Occipital lobe (tissue), 2 donors: ENCODE results near the gene CD8B2. TPM values are rescaled to one million over a fixed set of nuclear protein-coding genes. Genes with fewer than 3 reads are reported as not detected.
"Not testable (repeated sequence)": the region's sequence is repeated elsewhere in the genome, so short reads cannot be mapped to it uniquely, and the experiment has no call there.

Source experiments
- DNase-seq: peaks from one replicate; lab custom pipeline; 2025; lab: John Stamatoyannopoulos, UW
- total RNA-seq: library from RNA; depleted of rRNA; stranded (reverse); fragments of >200 nt; gene quantifications from one replicate; pipeline ENCODE4 v1.2.3, GENCODE V29; 2014

CD8B2 gene
- not detected for total RNA-seq

DNA sequence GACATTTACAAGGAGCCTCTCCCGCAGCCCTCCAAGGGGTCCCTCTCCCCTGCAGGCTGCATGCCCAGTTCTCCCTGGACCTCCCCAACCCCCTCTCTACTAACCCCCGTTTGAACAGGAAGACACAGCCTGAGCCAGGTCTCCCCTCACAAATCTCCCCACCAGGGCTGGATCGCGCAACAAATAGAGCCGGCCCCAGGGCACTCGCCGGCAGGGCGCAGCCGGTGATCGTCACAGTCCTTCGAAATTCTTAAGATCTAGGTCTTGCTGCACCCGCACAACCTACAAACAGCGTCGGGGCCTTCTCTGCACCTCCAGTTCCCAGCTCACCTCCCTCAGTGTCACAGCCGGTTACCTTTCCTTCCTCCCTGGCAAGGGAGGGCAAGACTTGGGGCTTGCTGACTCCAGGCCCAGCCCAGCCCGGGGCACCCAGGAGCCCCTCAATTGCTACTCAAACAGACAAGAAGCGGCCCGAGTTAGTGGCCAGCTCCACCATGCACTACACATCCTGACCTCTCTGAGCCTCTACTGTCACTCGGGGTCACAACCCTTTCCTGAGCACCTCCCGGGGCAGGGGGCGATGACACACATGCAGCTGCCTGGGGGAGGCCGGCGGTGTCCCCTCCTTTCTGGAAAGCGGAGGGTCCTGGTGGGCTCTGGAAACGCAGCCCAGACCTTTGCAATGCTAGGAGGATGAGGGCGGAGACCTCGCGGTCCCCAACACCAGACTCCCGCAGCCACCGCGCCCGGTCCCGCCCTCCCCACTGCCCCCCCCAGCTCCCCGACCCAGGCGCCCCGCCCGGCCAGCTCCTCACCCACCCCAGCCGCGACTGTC lies at the start of gene CD8B2:
CD8B2 (plus strand) TSS at position 814 of the 835 bp plus-strand sequence. CDS start 63 bp downstream, outside the sequence.
- not testable (repeated sequence) for DNase-seq

DNA sequence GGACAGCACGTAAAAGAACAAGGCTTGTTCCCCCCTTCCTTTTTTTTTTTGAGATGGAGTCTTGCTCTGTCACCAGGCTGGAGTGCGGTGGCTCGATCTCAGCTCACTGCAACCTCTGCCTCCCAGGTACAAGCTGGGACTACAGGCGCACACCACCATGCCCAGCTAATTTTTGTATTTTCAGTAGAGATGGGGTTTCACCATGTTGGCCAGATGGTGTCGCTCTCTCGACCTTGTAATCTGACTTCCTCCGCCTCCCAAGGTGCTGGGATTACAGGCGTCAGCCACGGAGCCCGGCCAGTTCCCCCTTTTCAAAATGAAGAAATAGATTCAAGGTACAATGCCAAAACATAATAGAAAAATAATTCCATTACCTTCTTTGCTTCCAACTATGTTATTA lies 25.3 kb upstream of the CD8B2 start:
- DNase-seq: not testable (repeated sequence)

DNA sequence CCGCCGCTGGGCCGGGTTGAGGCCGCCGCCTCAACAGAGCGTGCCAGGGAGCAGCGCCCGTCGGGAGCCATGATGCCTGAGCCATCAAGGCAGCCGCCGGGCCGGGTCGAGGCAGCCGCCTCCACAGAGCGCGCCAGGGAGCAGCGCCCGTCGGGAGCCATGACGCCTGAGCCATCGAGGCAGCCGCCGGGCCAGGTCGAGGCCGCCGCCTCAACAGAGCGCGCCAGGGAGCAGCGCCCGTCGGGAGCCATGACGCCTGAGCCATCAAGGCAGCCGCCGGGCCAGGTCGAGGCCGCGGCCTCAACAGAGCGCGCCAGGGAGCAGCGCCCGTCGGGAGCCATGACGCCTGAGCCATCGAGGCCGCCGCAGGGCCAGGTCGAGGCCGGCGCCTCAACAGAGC lies 19.6 kb upstream of the CD8B2 start:
- not testable (repeated sequence) for DNase-seq

DNA sequence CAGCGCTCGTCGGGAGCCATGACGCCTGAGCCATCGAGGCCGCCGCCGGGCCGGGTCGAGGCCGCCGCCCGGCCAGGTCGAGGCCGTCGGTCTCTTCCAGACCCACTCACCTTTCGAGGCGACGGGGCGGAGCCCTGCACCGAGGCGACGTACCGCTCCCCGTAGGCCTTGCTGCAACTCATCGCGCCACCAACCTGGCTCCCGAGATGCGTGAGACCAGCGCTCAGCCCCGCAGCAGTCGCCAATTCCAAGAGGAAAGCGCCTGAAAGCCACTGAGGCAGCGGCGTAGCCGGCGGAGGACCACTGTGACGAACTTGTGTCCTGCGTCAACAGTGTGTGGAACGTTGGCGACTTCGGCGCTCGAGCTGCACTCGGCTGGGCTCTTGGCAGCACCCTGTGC lies 19.1 kb upstream of the CD8B2 start, which contains the start of gene RGPD3:
RGPD3 (minus strand) TSS at position 307 of the 400 bp plus-strand sequence; CDS start at position 182, 125 bp downstream.
- not testable (repeated sequence) for DNase-seq

DNA sequence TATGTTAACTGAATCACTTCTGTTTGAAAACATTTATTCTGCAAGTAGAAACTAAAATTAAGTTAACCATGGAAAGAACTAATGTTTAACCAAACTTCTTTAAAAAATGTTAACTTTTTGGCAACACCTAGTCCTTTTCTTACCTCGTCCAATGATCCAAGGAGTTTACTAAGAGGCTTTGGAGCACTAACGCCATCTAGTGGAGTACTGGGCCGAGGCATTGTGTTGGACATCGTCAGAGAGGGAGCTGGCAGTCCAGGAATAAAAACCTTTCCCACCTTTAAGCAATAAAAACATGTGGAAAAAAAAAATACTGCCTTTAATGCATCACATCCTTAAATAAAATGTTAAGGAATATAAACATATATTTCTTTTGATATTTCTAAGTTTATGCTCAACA lies 16.5 kb upstream of the CD8B2 start:
- DNase-seq: not testable (repeated sequence)

DNA sequence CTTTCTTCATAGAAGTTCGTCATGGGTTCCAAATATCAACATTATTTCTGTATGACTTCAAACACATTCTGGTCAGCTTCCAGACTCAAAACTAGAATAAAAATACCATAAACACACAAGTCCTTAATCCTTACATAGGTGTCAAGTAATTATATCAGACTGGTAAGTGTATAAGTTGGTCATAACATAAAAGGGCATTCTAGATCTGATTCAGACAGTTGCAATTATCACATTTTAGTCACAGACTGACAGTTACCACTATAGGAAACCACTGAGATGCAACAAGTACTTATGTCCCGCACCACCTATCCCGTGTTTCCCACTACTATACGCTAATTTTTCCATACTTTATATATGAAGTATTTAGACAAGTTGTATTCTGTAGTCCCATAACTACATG lies 9.5 kb upstream of the CD8B2 start:
- DNase-seq: not testable (repeated sequence)

DNA sequence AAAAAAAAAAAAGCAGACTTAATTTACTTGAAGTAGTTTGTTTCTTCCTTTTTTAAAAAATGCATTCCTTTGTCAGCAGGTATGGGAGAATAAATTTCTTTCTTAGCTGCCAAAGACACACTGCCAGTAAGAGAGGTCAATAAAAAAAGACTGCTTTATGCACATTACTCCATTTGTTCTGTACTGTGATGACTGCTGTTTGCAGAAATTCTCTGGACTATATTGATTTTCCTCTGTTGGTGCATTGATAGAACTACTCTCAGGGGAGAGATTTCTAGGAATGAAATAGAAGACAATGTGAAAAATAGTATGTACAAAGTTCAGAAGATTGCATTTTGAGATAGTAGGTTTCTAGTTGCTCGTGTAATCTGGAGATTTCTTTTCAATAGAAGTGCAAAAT lies 7.6 kb upstream of the CD8B2 start:
- not testable (repeated sequence) for DNase-seq

DNA sequence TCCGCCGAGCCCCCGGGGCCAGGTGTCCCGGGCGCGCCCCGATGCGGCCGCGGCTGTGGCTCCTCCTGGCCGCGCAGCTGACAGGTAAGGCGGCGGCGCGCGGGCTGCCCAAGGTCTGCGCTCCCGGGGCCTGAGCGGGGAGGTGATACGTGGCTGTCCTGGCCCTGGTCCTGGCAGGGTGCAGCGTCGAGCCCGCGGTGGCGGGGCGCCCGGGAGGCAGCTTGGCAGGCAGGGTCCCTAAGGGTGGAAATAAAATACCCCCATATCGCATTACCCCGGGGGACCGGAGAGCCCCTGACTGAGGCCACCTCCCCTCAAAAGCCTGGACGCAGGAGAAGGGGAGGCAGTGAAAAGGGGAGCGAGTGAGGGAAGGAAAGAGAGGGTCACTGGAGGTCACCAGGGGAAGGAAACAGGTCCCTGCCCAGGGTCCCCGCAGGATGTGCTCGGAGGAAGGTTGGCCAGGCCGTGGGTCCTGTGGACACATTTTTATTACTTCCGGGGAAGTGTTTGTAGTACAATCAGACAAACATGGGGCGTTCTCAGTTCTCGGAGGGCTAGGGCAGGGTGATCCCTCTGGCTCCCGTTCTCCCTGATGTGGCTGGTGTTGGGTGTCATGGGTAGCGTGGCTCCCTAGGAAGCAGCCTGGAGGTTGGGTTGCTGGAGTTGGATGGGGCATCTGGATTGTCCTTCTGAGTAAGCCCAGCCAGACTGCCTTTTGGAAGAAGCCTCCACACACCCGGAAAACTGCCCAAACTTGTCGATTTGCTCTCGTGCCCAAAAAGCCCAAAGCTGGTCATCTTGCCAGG lies 425 bp downstream of the CD8B2 start:
- DNase-seq: not testable (repeated sequence)

DNA sequence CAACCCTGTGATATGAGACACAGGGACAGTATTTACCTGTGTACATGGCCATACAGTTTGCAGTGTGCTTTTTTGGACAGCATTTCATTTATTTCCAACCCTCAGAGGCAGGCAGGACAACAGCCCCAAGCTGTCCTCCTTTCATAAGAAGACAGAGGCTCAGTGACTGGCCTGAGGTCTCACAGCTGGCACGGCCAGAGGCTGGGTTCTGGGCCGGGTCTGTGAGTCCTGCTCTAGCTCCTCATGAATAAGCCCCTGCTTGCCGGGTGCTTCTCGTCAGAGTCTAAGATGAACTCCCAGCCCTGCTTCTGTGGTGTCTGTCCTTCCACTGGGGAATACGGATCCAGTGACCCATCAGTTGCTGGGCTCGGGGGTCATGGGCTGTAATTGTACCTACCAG lies 2.5 kb downstream of the CD8B2 start:
- DNase-seq: not testable (repeated sequence)

DNA sequence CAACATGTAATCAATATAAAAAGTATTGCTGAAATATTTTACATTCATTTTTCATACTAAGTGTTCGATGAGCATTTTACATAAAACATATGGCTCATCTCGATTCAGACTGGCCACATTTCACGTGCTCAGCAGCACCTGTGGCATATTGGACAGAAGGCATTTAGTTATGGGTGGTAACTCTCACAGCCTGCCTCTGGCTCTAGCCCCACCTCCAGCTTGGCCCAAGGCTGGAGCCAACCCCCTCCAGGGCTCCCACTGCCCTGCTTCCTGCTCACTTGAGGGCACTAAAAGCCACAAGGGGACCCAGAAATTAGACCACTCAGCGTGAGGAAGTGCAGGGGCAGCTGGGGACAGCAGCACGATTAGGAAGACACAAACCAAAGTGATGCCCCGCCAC lies 5.2 kb downstream of the CD8B2 start:
- DNase-seq: not testable (repeated sequence)

DNA sequence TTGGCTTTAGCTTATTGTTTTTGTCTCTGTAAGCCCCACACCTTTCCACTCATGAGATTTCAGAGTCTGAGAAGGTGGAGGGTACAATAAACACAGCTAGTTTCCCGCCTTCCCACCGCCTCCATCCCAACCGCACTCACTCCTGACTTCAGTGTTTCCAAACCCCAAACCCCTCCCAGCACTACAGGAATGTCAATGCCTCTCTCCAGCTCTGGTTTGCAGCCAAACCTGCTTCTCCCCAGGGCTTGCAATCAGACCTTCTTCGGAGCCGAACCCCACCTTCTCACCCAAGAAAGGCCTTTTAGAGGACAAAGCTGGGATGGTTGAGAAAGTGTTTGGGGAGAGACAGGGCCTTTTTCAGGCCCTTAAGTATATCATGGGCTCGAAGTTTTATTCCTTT lies 5.7 kb downstream of the CD8B2 start:
- not testable (repeated sequence) for DNase-seq

DNA sequence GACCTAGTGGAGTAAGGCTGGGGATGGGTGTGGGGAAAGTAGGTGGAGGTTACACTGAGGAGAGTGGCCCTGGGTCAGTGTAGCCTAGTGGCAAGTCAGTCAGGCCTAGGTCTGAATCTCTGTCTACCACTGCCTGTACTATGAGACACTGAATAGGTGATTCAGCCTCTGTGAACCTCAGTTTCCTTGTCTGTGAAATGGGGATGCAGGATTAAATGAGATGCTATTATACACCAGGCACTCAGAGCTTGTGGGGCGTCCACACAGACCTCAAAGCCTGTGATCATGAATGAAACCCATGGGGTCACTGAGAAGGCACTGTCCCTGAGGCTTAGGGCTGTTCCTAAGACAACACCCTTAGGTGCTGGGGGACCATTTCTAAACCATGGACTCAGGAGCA lies 11.4 kb downstream of the CD8B2 start:
- DNase-seq: not testable (repeated sequence)

DNA sequence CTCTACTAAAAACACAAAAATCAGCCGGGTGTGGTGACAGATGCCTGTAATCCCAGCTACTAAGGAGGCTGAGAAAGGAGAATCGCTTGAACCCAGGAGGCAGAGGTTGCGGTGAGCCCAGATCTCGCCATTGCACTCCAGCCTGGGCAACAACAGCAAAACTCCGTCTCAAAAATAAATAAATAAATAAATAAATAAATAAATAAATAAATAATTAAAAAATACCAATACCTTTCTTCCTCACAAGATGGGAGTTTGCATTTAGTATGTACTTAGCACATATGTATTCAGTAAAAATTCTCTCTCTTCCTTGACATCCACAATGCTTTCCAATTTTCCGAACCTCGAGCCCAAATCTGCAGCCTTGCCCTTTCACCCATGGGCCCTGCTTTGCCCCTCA lies 13.2 kb downstream of the CD8B2 start:
- not testable (repeated sequence) for DNase-seq

DNA sequence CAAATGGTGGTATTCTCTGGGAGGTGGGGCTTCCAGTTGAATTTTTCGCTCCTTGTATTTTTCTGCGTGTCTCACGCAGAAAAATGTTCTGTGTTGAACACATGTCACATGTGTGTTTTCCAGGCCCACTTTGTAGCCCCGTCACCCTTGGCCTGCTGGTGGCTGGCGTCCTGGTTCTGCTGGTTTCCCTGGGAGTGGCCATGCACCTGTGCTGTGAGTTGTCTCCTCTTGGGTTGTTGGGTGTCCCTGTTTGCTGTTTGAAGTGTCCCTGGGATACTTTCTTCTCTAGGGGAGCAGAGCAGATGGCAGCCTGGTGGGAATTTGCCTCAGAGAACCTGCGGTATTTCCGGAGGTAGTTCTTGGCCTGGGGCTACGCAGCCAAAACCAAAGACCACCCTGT lies 15.2 kb downstream of the CD8B2 start:
- not testable (repeated sequence) for DNase-seq

DNA sequence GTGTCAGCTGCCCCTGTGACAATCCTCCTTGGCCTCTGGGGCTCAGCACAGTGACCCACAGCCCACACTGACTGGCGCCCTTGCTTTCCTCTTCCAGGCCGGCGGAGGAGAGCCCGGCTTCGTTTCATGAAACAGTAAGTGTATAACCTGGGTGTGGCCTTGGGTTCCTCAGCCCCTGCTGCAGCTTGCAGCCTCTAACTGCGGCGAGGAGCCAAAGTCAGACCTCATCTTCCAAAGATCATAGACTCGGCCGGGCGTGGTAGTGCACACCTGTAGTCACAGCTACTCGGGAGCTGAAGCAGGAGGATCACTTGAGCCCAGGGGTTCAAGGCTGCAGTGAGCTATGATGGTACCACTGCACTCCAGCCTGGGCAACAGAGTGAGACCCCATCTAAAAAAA lies 17.0 kb downstream of the CD8B2 start:
- DNase-seq: not testable (repeated sequence)

DNA sequence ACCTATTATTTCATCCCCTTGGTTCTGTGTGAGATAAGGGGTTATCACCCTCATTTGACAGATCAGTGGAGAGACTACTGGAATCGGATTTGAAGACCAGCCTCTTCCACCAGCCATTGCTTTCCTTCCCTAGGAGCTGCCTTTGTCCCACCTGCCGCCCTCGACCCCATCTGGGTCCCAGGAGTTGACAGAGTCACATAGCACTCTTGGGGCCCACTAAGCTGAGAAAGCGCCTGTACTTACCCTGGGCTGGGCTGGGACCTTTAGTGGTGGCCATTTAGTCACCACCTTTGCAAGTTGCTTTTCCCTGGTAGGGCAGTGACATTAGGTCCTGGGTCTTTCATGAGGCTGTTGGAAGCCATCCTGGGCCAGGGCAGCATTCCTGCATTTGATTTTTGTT lies 17.6 kb downstream of the CD8B2 start:
- DNase-seq: not testable (repeated sequence)

DNA sequence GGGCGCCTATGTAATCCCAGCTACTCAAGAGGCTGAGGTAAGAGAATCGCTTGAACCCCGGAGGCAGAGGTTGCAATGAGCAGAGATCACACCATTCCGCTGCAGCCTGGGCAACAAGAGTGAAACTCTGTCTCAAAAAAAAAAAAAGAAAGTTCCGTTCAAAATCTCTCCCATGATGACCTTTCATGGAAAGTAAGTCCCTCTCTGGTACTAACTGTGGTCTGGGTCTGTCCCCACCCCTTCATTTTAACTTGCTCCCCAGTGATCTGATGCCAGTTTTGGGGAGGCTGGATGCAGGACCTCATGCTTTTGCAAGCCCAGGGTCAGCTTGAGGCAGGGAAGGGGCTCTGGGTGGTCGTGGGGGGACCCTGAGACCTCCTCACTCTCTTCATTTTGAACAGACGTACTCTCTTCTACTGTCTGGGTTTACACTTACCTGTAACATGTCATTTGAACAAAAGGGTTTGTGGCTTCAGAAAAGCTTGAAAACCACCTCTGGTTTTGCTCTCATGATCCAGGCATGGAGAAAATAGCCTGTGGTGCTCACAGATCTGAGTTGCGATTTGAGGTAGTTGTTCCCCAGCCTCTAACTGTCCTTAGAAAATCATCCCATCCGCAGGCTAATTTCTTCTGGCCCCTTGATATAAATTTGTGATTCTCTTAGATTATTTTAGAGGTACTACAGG lies 19.0 kb downstream of the CD8B2 start:
- DNase-seq: not testable (repeated sequence)

DNA sequence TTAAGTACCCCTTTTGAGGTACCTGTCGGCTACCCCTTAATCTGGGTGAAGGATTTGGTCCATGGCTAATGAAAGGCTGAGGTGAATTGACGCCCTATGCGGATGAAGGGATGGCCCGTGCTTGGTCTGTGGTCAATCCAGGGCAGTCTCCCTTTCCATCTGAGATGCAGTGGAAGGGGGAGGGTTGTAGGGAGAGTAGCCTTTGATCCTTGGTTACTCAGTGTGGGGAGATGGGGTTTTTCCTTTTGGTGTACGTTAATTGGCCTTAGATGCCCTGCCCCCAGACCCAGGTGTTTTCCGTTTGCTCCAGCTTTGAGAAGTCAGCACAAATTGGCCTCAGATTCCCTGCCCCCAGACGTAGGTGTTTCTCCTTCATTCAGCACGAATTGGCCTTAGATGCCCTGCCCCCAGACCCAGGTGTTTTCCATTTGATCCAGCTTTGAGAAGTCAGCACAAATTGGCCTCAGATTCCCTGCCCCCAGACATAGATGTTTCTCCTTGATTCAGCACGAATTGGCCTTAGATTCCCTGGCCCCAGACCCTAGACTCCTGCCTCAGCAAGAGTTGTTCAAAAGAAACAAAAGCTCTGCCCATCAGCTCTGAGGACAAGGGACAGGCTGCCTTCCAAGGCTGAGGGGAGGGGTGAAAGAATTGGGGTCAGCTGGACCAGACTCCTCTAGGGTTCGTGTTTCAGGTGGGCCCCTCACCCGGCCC lies 21.7 kb downstream of the CD8B2 start:
- DNase-seq: not testable (repeated sequence)

DNA sequence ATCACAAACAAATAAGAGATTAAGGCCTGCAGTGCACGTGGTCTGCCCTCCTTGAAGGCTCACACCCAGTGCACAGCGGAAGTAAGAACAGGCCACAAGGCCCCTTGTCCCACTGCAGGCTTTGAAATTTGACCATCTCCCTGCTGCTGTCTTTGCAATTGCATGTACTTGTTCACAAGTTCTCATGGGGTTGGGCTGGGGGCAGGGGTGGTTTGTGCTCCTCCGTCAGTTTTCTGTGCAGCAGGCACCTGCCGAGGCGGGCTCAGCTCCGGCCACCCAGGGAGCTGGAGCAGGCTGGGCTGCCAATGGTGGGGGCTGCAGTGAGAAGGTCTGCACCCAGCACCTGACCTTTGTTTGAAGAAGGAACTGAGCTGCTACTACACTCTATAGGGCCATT lies 22.2 kb downstream of the CD8B2 start:
- DNase-seq: not testable (repeated sequence)

DNA sequence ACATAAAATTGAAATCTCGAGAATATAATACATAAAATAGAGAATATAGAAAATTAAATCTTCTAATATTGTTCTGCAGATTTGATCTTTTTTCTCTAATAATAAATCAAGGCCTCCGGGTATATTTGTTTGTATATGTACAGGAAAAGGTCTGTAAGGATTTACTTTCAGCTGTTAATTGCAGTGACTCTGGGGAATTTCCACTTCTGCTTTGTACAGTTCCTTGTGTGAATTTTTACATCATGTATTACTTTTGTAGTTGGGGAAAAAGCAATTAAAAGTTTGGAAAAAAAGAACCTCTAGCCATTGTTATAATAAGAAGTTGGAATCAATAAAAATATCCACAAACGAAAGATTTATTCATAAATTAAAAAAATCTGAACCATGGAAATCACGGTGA lies 23.6 kb downstream of the CD8B2 start:
- DNase-seq: not testable (repeated sequence)

DNA sequence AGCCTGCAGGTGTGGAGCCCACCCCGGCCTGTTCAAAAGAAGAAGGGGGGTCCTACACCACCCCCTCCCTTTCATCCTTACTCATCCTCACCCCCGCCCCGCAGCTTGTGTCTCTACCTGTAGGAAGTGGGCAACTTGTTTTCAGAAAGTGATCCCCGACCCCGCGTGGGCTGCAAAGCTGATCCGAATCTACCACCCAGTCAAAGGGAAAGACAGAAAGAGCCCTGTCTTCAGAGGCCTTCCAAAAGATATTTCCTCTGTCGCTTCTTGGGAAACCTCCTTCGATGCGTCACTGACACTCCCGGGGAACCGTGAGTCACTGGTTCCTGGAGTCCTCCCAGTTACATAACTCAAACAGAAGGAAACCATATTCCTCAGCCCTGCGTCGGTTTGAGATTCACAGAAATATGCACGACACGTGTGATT lies 24.3 kb downstream of the CD8B2 start:
- peak; percentile 23 for DNase-seq
